ENCODE measurements around the gene LIPC.
A peak's percentile ranks its signal among the peaks of the same experiment; 100 is the strongest.

The LIPC gene

GRCh38 chr15:58520936-58521292 is 89.1 kb downstream of the LIPC start:
- DNase-seq: no peak

GRCh38 chr15:58521293-58521991 is 89.7 kb downstream of the LIPC start:
- DNase-seq: peak; percentile 49

DNA sequence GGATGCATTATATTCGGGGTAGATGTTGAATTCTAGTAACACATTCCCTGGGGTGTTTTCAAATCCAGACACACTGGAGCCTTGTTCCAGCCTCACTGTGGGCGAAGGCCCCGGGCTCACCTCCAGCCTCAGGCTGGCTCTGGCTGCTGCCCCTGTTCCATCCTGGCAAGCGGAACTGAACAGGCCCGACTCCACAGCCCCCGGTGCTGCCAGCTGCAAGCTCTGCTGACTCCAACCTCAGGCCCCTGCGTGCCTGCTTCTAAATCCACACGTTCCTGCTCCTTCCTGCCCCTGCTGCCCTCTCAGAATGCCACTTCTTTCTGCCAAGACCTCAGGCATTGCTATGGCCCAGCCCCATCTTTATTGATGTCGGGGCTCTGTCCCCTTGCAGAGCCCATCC is 90.6 kb downstream of the LIPC start:
- DNase-seq: peak; percentile 73

DNA sequence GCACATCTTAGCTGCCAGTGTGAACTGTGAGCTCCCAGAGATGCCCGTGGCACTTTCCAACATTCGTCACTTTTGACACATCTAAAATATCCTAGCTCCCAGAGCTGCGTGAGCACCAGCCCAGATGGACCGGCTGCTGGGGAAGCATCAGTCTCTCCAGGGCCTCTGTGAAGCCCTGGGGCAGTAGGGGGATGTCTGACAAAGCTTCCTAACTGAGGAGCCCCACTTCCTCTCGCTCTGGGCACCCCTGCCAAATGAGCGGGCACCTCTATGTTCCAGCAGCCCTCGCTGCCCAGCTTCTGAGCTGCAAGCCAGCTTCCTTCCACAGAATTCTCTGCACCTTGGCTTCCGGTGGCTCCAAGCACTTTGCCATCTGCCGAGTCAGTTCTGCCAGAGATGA is 91.1 kb downstream of the LIPC start:
- no peak for DNase-seq

DNA sequence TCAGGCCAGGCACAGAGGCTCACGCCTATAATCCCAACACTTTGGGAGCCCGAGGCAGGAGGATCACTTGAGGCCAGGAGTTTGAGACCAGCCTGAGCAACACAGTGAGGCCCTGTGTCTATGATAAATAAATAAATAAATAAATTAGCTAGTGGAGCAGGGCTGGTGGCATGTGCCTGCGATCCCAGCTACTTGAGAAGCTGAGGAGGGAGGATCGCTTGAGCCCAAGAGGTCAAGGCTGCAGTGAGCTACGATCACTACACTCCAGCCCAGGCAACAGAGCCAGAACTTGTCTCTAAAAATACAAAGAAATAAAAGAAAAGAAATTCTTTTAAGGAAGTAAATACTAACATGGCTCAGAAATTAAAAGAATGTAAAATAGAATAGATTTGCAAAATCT is 91.8 kb downstream of the LIPC start:
- DNase-seq: no peak

- no peak for DNase-seq
Measured at GRCh38 chr15:58524247-58524646, 92.5 kb downstream of the LIPC start.

DNA sequence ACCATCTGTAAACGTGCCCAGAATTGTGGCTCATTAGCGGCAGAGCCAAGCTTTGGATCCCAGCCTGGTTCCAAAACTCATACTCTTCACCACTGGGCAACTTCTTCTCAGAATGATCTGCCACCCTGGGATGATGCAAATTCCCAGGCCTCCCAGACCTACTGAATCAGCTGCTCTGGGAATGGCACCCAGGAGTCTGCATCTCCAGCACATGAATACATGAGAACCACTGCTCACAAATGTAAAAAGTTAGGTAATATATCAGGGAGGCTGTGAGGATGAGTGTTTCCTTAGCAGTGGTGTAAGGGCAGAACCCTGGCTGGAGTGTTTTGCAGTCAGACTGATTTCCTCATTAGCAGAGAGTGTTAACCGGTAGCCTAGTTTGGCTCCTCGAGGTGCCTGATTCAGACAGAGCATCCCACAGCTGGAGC is 94.2 kb downstream of the LIPC start:
- DNase-seq: no peak

- no peak for DNase-seq
Measured at GRCh38 chr15:58526647-58527192, 94.9 kb downstream of the LIPC start.

DNA sequence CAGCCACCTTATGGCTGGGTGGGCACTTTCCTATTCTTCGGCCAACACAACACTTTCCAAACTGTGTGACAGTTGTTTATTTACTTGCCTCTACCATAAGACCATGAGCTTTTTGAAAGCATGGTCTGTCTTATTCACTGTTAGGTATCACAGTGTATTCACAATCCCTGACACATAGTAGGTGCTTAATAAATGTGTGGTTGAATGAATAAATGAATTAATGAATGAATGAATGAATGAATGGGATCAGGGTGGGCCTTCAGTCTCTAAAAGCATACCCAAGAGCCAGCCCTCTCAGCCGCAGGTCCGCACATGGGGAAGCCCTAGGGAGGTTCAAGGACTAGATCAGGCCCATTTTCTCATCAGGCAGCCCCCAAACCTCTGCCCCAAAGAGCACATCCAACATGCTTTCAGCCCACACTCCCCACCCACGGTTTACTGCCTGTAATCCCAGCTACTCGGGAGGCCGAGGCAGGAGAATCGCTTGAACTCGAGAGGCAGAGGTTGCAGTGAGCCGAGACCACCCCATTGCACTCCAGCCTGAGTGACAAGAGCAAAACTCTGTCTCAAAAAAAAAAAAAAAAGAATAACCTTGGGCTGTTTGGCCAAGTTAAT is 95.9 kb downstream of the LIPC start:
- no peak for DNase-seq

DNA sequence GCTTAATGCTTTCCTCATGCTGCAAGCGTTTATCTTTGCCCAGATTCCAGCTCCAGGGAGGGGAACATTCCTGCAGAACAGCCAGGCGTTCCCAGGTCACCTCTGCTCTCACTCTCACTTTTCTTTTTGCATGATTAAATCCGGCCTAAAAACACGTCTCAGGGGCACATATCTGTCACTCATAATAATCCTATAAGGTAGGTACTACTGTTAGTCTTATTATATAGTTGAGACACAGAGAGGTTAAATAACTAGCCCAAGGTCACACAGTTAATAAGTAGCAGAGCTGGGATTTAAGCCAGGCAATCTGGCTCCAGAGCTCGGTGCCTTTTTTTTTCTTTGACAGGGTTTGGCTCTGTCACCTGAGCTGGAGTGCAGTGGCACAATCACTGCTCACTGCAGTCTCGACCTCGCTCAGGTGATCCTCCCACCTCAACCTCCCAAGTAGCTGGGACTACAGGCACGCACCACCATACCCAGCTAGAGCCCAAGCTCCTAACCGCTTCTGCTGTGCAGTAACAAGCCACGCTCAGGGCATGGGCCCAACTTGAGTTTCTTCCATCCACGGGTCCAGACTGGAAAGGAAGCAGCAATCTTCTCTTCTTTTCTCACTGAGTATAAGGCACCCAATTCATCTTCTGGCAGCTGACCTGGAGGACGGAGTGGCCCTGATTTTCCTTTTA is 96.5 kb downstream of the LIPC start:
- DNase-seq: peak; percentile 60

- DNase-seq: no peak
Measured at GRCh38 chr15:58529041-58529440, 97.2 kb downstream of the LIPC start.

DNA sequence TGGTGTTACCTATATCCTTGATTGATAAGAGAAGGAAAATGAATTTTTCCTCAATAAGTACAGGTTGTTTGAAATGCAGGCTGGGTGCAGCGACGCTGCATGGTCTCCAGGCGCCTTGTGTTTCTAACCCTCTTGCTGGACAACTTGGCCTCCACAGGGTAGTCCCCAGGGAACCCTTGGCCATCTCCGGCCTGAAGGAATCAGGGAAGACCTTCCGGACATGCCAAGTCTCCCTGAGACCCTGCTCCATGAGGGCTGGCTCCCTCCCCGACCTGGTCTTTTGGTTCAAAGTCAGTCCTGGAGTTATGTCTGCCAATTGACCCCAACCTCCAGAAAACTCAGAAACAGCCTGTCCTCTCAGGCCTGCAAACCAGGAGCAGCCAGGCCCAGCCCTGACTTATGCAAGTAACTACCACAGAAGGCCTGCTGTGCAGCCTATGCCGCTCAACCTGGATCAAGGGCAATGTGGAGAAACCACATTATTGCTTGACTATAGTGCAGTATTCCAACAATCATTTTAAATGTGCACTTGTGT is 98.3 kb downstream of the LIPC start:
- DNase-seq: no peak

GRCh38 chr15:58532126-58532525 is 100.3 kb downstream of the LIPC start:
- no peak for DNase-seq

GRCh38 chr15:58534556-58534955 is 102.8 kb downstream of the LIPC start:
- DNase-seq: no peak

DNA sequence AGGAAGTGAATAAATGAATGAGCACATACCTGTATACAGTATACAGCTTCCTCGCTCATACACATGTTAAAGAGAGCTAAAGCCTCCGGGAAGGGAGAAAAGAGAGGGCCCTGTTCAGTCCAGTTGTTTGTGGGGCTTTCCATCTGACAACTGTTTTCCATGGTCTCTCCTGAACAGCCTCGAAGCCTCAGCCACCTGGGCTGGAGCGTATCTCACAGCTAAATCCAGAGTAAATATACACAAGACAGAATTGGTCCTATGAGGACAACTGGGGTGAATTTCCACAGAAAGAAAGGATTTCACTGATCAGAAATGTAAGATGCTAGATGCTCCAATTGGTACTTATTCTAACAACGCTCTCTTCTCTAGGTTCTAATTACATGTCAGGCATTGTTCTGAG is 103.5 kb downstream of the LIPC start:
- no peak for DNase-seq

DNA sequence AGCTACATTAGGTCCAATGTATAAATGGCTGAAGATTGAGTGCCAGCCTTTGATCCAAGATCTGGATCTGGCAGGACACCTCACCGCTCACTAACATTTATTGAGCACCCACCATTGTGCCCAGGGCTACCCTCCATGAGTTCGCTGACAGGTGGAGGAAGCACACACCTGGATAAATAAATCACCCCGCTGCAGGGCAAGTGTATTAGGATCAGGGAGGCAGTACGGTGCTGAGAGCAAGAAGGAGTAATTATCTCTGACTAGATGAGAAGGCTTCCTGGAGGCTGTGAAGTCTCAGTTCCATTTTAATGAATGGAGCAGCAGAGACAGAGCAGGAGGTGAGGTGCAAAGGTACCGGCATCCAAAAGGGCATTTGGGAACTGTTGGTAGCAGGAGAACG is 104.1 kb downstream of the LIPC start:
- no peak for DNase-seq

- DNase-seq: no peak
Measured at GRCh38 chr15:58536414-58536813, 104.6 kb downstream of the LIPC start.

- DNase-seq: no peak
Measured at GRCh38 chr15:58537033-58537432, 105.2 kb downstream of the LIPC start.

GRCh38 chr15:58538225-58538727 is 106.5 kb downstream of the LIPC start:
- no peak for DNase-seq

DNA sequence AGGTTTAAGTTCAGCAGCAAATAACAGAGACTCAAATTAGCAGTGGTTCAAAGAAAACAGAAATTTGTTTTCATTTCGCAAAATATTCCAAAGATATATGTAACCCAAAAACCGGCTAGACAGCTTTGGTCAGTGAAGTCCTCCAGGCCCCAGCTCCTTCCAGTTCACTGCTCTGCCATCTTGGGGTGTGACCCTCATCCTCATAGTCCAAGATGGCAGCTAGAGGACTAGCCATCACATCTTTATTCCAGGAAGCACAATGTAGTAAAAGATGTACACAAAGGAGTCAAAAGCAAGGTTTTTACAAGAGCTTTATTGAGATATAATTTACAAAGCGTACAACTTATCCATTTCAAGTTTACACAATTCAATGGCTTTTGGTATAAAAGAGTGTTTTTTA is 107.1 kb downstream of the LIPC start:
- no peak for DNase-seq

DNA sequence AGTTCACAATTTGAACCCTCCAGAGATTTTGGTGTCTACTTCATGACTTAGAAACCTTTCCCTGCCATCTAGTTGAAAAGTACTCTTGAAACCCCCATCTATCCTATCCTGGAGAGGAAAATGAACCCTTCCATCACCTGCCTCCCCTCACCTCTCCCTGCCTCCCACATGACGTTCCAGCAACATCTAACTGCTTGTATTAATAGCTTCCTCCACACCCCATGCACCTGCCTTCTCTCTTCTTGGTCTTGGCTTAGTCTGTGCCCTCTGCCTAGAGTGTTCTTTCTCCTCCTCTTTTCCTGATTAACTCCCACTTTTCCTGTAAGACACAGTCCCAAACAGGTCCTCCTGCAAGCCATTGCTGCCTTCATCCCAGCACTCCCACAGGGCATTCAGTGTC is 107.8 kb downstream of the LIPC start:
- no peak for DNase-seq

DNA sequence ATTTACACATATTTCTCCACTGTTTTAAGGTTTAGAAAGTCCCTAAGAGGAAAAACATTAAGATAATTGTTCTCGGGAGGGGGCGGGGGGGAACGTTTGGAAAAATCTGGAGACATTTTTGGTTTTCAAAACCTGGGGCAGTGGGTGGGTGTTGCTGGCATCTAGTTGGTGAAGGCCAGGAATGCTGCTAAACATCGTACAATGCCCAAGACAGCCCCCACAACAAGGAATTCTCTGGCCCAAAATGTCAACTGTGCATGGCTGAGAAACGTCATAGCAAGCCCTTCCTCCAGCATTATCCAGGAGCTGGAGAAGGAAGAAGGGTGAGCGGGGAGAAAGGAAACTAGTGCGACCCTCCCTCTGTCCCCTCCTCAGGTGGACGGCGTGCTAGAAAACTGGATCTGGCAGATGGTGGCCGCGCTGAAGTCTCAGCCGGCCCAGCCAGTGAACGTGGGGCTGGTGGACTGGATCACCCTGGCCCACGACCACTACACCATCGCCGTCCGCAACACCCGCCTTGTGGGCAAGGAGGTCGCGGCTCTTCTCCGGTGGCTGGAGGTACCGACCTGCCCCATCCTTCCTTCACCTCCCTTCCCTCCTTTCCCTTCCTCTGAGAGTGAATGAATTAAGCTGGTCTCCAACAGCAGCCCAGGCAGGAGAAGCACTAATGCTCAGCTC is 109.8 kb downstream of the LIPC start:
- no peak for DNase-seq

Data from femur (tissue), 1 donor.